Muscle layer of colon (tissue), 2 donors: ENCODE measurements around the gene ASXL1.
"Not testable (repeated sequence)": the region's sequence is repeated elsewhere in the genome, so short reads cannot be mapped to it uniquely, and the experiment has no call there.

Source experiments
- H3K27ac ChIP-seq: one replicate; pipeline ENCODE4 v1.7.0; 2013; ENCODE audit warnings: low read depth, mild to moderate bottlenecking, low read length, moderate library complexity
- H3K27me3 ChIP-seq, 2 donors: one replicate each; pipeline ENCODE4 v1.7.0; 2013; ENCODE audit warnings: low read length in 2 of 2, mild to moderate bottlenecking in 2 of 2; ENCODE audit not compliant: insufficient read depth in 2 of 2, control insufficient read depth in 1 of 2
- H3K36me3 ChIP-seq: one replicate; pipeline ENCODE4 v1.7.0; 2013; ENCODE audit warnings: mild to moderate bottlenecking, low read length; ENCODE audit not compliant: insufficient read depth
- H3K4me1 ChIP-seq: one replicate; pipeline ENCODE4 v1.7.0; 2013; ENCODE audit warnings: mild to moderate bottlenecking, low read length; ENCODE audit not compliant: insufficient read depth
- H3K4me3 ChIP-seq, 2 donors: one replicate each; pipeline ENCODE4 v1.7.0; 2013; ENCODE audit warnings: low read length in 2 of 2, low read depth in 1 of 2, mild to moderate bottlenecking in 1 of 2, moderate library complexity in 1 of 2
- H3K9ac ChIP-seq: one replicate; pipeline ENCODE4 v1.7.0; 2013; ENCODE audit warnings: low read length
- H3K9me3 ChIP-seq: one replicate; pipeline ENCODE4 v1.7.0; 2013; ENCODE audit warnings: mild to moderate bottlenecking, low read length
- donor health status: abdominal sarcoma.
- donor health status: Adenocarcinoma of cecum.

Gene ASXL1

DNA sequence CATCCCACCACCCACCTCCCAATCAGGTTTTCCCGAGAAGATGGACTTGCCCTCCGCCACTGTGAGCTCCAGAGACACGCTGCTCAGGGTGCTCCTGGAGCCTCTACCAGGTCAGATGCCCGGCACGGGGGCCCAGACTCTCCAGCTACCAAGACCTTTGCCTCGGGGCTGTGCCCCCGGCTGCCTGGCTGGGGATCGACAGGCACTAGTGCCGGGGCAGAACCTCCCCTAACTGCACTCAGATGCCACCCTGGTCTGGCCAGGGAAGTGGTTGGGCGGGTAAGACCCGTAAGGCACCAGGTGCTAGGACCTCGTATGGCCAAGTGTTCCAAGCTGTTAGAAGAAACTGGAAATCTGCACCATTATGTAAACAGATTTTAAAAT, 100.7 kb downstream of the ASXL1 start:
- Histone ChIP-seq H3K27ac (no peak overlapping the region), H3K4me1 (peaks cover 31% of the 10 kb centered on the region), H3K4me3 (no peak overlapping the region), H3K27me3 (no peaks in the 10 kb centered on the region), H3K36me3 (peaks cover 19% of the 10 kb centered on the region), H3K9ac (no peak overlapping the region), H3K9me3 (no peaks in the 10 kb centered on the region)

DNA sequence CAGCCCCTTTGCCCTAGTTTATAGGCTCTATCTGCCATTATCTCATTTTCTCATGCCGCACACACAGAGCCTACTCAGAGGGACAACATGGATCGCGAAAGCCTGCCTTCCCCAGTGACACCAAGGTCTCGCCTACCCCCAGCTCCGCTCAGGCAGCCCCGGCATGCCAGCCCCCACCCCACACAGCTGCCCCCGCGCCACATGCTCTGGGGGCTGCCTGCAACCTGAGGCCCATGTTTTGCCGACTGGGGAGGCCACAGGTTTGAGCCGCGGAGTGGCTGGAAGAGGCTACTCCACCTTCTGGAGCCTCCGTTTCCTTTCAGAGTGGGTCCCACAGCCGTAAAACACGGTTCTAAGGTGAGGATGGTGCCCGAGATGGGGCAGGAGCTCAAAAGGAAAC, 102.1 kb downstream of the ASXL1 start:
- Histone ChIP-seq H3K27me3 (no peaks in the 10 kb centered on the region), H3K9ac (no peak overlapping the region), H3K36me3 (peaks cover 7% of the 10 kb centered on the region), H3K9me3 (no peaks in the 10 kb centered on the region), H3K27ac (no peak overlapping the region), H3K4me1 (peaks cover 45% of the 10 kb centered on the region), H3K4me3 (no peak overlapping the region)

DNA sequence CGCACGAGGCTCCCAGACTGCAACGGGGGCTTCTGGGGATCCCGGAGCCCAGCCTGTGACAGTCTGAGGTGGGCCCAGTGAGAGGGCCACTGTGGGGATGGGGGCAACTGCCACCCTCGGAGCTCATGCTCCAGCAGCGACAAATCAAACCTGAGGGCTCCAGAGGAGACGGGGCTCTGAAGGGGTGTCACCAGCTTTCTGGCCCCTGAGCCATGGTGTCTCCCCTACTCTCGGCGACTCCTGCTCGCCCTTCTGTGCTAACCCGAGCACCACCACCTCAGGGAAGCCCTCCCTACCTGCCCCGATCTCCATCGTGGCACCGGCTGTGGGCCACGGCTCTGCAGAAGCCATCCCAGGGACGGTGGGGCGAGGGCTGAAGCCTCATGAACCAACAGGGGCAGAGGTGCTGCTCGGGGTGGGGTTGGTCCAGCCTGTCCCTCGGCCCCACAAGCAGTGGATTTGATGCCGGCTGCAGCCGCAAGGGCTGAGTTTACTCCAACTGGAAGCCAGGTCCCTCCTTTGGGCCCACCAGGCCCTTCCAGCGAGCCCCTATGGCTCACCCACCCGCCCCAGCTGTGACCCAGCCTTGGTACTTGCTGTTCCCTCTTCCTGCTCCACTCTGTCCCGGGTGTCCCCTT, 102.7 kb downstream of the ASXL1 start:
- Histone ChIP-seq H3K27ac (no peak overlapping the region), H3K4me1 (peaks cover 50% of the 10 kb centered on the region), H3K36me3 (peaks cover 1% of the 10 kb centered on the region), H3K4me3 (no peak overlapping the region), H3K27me3 (no peaks in the 10 kb centered on the region), H3K9me3 (no peaks in the 10 kb centered on the region), H3K9ac (no peak overlapping the region)

GRCh38 chr20:32461836-32462600, 103.9 kb downstream of the ASXL1 start:
- Histone ChIP-seq H3K27me3 (no peaks in the 10 kb centered on the region), H3K9me3 (no peaks in the 10 kb centered on the region), H3K9ac (no peak overlapping the region), H3K36me3 (no peaks in the 10 kb centered on the region), H3K27ac (peak overlapping the region; percentile 55), H3K4me3 (no peak overlapping the region), H3K4me1 (peaks cover 62% of the 10 kb centered on the region)

GRCh38 chr20:32462900-32463641, 104.9 kb downstream of the ASXL1 start:
- H3K27ac ChIP-seq: peak overlapping the region; percentile 96
- no peaks in the 10 kb centered on the region for H3K9me3 ChIP-seq
- peaks cover 68% of the 10 kb centered on the region for H3K4me1 ChIP-seq
- H3K9ac ChIP-seq: peak overlapping the region; percentile 50
- no peaks in the 10 kb centered on the region for H3K36me3 ChIP-seq
- H3K4me3 ChIP-seq: peak overlapping the region in 1 of 2 donors; percentile 35
- no peaks in the 10 kb centered on the region for H3K27me3 ChIP-seq

DNA sequence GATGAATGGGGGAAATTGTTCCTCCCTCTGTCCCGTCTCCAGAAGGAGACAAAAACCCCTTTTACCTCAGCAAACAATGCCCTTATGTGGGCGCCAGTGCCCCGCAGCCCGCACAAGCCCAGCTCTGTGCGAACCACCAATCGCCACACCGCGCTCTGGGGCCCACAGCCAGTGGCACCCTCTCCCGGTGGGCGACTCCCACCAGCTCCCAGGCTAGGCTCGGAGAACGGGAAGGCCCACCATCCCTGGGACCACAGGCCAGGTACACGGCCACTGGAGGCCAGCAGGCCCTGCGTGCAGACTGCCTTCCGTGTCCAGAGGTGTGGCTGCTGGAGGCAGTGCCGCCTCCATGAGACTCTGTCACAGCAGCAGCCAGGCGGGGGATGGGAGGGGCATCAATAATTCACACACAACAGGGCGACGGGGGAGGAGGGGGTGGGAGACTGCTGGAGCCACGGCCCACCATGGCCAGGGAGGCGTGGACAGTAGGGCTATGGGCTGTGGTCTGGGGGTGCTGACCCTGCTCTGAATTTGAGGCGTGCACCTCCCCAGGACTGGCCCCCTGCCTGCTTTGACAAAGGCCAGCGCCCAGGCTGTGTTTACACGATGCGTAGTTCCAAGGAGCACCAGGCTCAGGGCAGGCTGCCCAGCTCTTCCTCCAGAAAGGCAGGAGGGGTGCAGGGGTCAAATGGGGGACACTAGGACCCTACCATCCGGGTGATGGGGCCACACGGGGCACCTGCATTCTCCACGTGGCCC, 105.7 kb downstream of the ASXL1 start:
- H3K36me3 ChIP-seq: no peaks in the 10 kb centered on the region
- peak overlapping the region; percentile 50 for H3K9ac ChIP-seq
- no peaks in the 10 kb centered on the region for H3K27me3 ChIP-seq
- H3K9me3 ChIP-seq: no peaks in the 10 kb centered on the region
- peak overlapping the region in 1 of 2 donors; percentile 35 for H3K4me3 ChIP-seq
- H3K27ac ChIP-seq: peak overlapping the region; percentile 96
- peaks cover 69% of the 10 kb centered on the region for H3K4me1 ChIP-seq

GRCh38 chr20:32464401-32465091, 106.4 kb downstream of the ASXL1 start:
- Histone ChIP-seq H3K27me3 (no peaks in the 10 kb centered on the region), H3K9ac (no peak overlapping the region), H3K4me1 (peaks cover 70% of the 10 kb centered on the region), H3K4me3 (peak overlapping the region in 1 of 2 donors; percentile 35), H3K36me3 (no peaks in the 10 kb centered on the region), H3K9me3 (no peaks in the 10 kb centered on the region), H3K27ac (peak overlapping the region; percentile 96)

DNA sequence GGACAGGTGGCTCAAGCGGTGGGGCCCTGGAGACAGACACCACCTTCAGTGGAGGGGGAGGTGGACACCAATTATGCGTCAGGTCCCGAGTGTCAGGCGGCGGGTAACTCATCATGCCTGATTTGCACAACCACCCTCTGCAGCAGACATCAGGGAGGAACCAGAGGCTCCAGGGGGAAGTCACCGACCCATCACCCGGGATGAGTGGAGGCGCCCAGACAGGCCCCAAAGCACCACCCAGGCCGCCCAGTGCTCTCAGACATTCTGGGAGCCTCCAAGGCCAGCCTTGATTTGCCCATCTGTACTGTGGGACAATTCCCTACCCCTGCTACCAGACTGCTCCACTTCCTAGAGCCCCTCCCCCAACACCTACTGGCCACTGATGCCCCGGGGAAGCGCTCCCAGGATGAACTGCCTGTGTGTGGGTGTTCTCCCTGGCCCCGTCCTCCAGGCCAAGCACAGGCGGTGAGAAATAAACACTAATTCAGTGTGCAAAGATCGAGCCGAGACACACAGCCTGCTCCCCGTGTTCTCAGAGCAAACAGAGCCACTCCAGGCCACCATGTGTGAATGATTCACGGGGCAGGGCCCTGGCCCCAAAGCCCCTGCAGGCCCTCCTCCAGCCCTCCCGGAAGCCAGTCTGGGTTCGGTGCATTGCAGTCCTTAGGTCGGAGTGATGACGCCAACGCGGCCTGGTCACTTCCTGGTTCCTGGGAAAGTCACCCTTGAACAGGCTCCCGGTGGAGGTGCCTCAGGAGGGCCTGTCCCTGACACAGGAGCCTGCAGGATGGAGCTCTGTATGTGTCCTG, 107.2 kb downstream of the ASXL1 start:
- H3K4me1 ChIP-seq: peaks cover 77% of the 10 kb centered on the region
- H3K9me3 ChIP-seq: no peaks in the 10 kb centered on the region
- no peak overlapping the region for H3K4me3 ChIP-seq
- H3K36me3 ChIP-seq: no peaks in the 10 kb centered on the region
- H3K27ac ChIP-seq: peak overlapping the region; percentile 96
- no peak overlapping the region for H3K9ac ChIP-seq
- H3K27me3 ChIP-seq: no peaks in the 10 kb centered on the region

DNA sequence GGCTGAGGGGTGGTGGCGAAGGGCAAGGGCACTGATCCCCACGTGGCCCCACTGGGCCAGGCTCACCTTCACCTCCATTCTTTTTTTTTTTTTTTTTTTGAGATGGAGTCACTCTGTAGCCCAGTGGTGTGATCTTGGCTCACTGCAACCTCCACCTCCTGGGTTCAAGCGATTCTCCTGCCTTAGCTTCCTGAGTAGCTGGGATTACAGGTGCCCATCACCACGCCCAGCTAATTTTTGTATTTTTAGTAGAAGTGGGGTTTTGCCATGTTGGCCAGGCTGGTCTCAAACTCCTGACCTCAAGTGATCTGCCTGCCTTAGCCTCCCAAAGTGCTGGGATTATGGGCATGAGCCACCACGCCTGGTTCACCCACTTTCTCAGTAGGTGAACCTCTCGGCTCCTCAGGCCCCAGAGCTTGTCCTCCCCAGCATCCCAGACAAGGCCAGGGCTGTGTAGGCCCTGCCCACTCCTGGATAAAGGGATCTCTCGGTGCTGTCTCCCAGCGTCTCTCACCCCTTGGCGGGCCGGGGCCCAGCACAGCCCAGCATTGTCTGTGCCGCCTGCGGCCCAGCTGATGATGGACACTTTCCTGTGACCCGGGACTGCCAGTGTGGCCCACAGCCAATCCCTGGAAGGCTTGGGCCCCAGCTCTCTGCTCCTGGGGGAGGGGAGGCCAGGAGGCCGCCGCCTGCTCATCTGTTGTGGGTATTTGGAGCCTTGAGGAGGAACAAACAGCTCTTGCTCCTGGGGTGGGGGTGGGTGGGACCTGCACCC, 108.0 kb downstream of the ASXL1 start:
- not testable (repeated sequence) for H3K36me3 ChIP-seq, H3K27me3 ChIP-seq, H3K9me3 ChIP-seq, H3K9ac ChIP-seq, H3K4me3 ChIP-seq
- peak overlapping the region; percentile 96 for H3K27ac ChIP-seq
- H3K4me1 ChIP-seq: peaks cover 85% of the 10 kb centered on the region
